GM18502 (cell line): ENCODE measurements around the gene QSOX2.
"Not testable (repeated sequence)": the region's sequence is repeated elsewhere in the genome, so short reads cannot be mapped to it uniquely, and the experiment has no call there.

Experiments used
- ATAC-seq: cut with Tn5 transposase; IDR thresholded peaks from one replicate; pipeline ENCODE4 v1.9.1; 2021; ENCODE audit warnings: mild to moderate bottlenecking; ENCODE audit not compliant: unreplicated experiment, poor library complexity

The QSOX2 gene

GRCh38 chr9:136240941-136241340 lies 4.7 kb downstream of the QSOX2 start:
- no peak for ATAC-seq

DNA sequence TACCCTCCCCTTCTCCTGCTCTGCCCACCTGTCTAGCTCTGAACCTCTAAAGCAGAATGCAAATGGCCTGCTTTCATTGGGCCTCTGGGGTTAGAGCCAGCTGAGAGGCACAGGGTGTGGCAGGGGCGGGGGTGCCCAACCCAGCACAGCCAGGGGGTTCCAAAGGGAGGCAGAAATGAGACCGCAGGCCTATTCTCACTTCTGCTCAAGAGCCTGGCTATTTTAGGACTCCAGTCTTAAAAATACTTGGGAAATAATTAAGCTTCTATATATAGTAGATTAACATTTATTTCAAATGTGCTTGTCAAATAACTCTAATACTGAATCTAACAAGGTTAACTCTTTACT lies 5.7 kb downstream of the QSOX2 start:
- ATAC-seq = no peak

- ATAC-seq = no peak
These were observed 6.3 kb downstream of the QSOX2 start for GRCh38 chr9:136239135-136239982.

GRCh38 chr9:136238342-136238732 lies 7.3 kb downstream of the QSOX2 start:
- no peak for ATAC-seq

DNA sequence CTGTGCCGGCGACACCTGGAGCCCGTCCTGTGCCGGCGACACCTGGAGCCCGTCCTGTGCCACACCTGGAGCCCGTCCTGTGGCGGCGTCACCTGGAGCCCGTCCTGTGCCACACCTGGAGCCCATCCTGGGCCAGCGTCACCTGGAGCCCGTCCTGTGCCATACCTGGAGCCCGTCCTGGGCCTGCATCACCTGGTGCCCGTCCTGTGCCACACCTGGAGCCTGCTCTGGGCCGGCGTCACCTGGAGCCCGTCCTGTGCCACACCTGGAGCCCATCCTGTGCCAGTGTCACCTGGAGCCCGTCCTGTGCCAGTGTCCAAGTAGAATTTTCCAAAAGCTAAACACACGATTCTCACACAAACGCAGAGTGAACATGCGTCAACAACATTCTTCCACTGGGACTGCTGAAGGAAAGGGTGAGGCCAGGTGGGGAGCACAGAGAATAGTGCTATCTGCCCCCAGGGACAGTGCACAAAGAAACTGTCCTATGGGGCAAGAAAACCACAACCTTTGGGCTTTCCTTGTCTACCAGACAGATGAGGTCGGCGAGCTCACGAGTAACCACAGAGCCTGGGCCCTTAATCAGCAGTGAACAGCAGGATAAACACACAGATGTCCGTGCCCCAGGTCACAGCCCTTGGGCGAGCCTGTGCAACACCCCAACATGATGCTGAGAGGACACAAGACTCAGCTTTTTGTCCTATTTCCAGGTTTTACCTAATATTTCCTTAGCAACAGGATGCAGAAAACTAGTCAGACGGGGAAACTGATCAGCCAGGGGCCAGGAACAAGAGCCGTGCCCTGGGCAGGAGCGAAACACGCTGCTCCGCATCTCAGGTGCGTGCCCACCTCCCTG lies 7.9 kb downstream of the QSOX2 start:
- no peak for ATAC-seq

DNA sequence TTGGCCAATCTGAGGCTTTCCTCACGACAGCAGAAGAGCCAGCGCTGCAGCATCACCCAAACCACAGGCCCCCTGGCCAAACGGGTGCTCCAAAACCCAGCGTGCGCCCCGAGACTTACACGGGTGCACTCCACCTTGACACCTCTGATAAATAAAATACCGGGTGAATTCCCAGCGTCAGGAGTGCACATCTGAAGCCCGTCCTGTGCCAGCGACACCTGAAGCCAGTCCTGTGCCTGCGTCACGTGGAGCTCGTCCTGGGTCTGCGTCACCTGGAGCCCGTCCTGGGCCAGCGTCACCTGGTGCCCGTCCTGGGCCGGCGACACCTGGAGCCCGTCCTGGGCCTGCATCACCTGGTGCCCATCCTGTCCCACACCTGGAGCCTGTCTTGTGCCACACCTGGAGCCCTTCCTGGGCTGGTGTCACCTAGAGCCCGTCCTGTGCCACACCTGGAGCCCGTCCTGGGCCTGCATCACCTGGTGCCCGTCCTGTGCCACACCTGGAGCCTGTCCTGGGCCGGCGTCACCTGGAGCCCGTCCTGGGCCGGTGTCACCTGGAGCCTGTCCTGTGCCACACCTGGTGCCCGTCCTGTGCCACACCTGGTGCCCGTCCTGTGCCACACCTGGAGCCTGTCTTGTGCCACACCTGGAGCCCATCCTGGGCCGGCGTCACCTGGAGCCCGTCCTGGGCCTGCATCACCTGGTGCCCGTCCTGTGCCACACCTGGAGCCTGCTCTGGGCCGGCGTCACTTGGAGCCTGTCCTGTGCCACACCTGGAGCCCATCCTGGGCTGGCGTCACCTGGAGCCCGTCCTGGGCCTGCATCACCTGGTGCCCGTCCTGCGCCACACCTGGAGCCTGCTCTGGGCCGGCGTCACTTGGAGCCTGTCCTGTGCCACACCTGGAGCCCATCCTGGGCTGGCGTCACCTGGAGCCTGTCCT lies 8.9 kb downstream of the QSOX2 start:
- not testable (repeated sequence) for ATAC-seq

DNA sequence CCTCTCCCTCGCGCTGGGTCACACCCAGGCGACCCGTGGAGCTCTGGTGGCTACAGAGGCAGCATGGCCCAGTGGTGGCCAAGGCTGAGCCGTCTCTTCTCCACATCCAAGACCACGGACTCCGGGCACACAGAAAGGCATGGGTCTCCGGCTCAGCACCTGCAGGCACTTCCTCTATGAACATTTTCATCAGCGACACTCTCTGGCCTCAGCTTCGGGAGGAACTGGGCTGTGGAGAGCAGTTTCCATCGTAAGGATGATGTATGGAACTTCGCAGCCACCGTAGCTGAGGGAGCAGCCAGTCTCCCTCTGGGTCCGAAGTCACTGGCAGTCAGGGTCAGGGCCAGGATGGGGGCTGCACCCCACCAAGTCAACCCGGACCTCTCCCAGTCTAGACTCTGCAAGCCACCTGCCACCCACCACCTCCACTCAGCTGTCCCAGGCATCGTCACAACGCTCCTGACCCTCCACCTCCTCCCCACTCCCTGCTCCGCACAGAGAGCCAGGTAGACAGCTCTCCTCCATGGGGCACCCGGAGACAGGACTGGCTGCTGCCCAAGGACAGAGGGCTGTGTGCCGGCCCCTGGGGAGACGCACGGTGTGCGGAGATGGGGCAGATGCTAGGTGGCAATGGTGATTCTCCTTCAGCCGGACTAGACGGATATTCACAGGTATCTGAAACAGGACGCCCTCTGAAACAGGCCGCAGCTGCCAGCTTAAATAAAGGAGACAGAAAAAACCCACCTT lies 9.7 kb downstream of the QSOX2 start:
- ATAC-seq = no peak

- ATAC-seq = no peak
These were observed 10.4 kb downstream of the QSOX2 start for GRCh38 chr9:136235171-136235570.

DNA sequence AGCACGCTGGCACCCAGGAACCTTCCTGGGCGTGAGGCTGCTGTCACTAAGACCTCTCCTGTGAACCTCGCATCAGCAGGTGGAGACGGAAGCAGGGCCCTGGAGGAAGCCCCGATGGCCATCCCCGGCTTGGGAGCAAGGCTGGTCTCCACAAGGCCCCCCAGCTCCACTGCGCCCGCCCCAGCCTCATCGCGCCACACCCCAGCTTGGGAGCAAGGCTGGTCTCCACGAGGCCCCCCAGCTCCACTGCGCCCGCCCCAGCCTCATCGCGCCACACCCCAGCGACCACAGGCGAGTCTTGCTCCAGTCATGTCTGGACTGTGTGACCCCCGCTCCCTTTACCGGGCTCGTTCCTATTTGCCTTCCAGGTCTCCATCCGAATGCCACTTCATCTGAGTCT lies 11.0 kb downstream of the QSOX2 start:
- ATAC-seq = no peak

DNA sequence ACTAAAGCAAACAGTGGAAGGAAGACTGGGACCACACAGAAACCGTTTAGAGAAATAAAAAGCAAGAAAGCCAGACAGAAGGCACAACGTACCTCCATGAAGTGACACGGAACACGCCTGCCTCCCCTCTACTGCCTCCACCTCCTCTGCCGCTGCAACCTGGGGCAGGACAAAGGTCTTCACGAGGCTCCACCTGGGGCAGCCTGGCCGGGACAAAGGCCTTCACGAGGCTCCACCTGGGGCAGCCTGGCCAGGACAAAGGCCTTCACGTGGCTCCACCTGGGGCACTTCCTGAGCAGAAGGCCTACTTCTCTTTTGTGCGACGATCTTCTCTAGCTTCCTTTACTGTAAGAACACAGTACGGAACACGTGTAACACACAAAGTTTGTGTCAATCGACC lies 11.7 kb downstream of the QSOX2 start:
- no peak for ATAC-seq

- ATAC-seq = no peak
These were observed 12.2 kb downstream of the QSOX2 start for GRCh38 chr9:136233411-136233810.

GRCh38 chr9:136232969-136233368 lies 12.6 kb downstream of the QSOX2 start:
- ATAC-seq = no peak

GRCh38 chr9:136231478-136232297 lies 13.9 kb downstream of the QSOX2 start:
- no peak for ATAC-seq

GRCh38 chr9:136230773-136231172 lies 14.8 kb downstream of the QSOX2 start:
- ATAC-seq = no peak

- ATAC-seq = no peak
These were observed 15.2 kb downstream of the QSOX2 start for GRCh38 chr9:136230365-136230764.

GRCh38 chr9:136229096-136230065 lies 16.2 kb downstream of the QSOX2 start:
- no peak for ATAC-seq

GRCh38 chr9:136228107-136228875 lies 17.3 kb downstream of the QSOX2 start:
- no peak for ATAC-seq
